ENCODE measurements around the gene TPST1. TPM values are rescaled to one million over a fixed set of nuclear protein-coding genes. Genes with fewer than 3 reads are reported as not detected.

Gene TPST1
- total RNA-seq, 4 donors from 2014 or later, result 1.5 to 28.3 (median 9.7) TPM

DNA sequence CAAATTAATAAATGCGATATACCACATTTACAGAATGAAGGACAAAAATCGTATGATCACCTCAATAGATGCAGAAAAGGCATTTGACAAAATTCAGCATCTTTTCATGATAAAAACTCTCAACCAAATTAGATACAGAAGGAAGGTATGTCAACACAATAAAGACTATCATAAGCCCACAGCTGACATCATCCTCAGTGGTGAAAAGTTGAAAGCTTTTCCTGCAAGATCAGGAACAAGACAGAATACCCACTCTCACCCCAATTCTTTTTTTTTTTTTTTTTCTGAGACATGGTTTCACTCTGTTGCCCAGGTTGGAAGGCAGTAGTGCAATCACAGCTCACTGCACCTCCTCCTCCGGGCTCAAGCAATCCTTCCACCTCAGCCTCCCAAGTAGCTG is 67.2 kb downstream of the TPST1 start:
- Histone ChIP-seq H3K27ac (no peak overlapping the region), H3K4me3 (no peak overlapping the region), H3K9me3 (no peaks in the 10 kb centered on the region), H3K36me3 (no peaks in the 10 kb centered on the region), H3K4me1 (peaks cover 0 to 3% (median 1%) of the 10 kb centered on the region in 4 donors), H3K27me3 (no peaks in the 10 kb centered on the region)
- in situ Hi-C loops (cut with MboI; ENCODE audit: low pct_ligation_motif_present in 1 of 4, low pct_unique_long_range_greater_than_20kb in 1 of 4, low sequenced_read_pairs in 3 of 4) (no loop called here), intact Hi-C loops (cut with DNase I; ENCODE audit: low total_unique reads) (loop anchor here (10.0 kb wide), 1 partner anchor 52 kb away; no protein-coding TSS in a partner anchor)
- 97 to 100% methylated on average over 1 to 3 of the region's 3 CpGs for WGBS, 2 donors (ENCODE audit: low coverage in 1 of 2)
- no peak for DNase-seq
- TF ChIP-seq EP300 (IDR thresholded peaks at IDR 0.05; ENCODE audit: low read depth) (no peak), POLR2AphosphoS5 (IDR thresholded peaks at IDR 0.05) (no peak), POLR2A (IDR thresholded peaks at IDR 0.05) (no peak)
- TF ChIP-seq, protein P1, sequence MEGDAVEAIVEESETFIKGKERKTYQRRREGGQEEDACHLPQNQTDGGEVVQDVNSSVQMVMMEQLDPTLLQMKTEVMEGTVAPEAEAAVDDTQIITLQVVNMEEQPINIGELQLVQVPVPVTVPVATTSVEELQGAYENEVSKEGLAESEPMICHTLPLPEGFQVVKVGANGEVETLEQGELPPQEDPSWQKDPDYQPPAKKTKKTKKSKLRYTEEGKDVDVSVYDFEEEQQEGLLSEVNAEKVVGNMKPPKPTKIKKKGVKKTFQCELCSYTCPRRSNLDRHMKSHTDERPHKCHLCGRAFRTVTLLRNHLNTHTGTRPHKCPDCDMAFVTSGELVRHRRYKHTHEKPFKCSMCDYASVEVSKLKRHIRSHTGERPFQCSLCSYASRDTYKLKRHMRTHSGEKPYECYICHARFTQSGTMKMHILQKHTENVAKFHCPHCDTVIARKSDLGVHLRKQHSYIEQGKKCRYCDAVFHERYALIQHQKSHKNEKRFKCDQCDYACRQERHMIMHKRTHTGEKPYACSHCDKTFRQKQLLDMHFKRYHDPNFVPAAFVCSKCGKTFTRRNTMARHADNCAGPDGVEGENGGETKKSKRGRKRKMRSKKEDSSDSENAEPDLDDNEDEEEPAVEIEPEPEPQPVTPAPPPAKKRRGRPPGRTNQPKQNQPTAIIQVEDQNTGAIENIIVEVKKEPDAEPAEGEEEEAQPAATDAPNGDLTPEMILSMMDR (IDR thresholded peaks at IDR 0.05), result no peak

GRCh38 chr7:66276363-66276762 is 71.2 kb downstream of the TPST1 start:
- DNase-seq, result no peak
- Histone ChIP-seq H3K27ac (no peak overlapping the region), H3K4me1 (no peaks in the 10 kb centered on the region), H3K4me3 (no peak overlapping the region), H3K36me3 (no peaks in the 10 kb centered on the region), H3K27me3 (no peaks in the 10 kb centered on the region), H3K9me3 (no peaks in the 10 kb centered on the region)
- intact Hi-C loops (cut with DNase I; ENCODE audit: low total_unique reads) (loop anchor here (10.0 kb wide), 1 partner anchor 48 kb away; no protein-coding TSS in a partner anchor), in situ Hi-C loops (cut with MboI; ENCODE audit: low pct_ligation_motif_present in 1 of 4, low pct_unique_long_range_greater_than_20kb in 1 of 4, low sequenced_read_pairs in 3 of 4) (no loop called here)
- no peak for TF ChIP-seq POLR2AphosphoS5 (IDR thresholded peaks at IDR 0.05)
- TF ChIP-seq EP300 (IDR thresholded peaks at IDR 0.05; ENCODE audit: low read depth), result no peak
- TF ChIP-seq, protein P1 (IDR thresholded peaks at IDR 0.05), result no peak
- TF ChIP-seq POLR2A (IDR thresholded peaks at IDR 0.05), result no peak
- WGBS, 2 donors (ENCODE audit: low coverage in 1 of 2), result 90 to 91% methylated on average over 3 of the region's 3 CpGs

DNA sequence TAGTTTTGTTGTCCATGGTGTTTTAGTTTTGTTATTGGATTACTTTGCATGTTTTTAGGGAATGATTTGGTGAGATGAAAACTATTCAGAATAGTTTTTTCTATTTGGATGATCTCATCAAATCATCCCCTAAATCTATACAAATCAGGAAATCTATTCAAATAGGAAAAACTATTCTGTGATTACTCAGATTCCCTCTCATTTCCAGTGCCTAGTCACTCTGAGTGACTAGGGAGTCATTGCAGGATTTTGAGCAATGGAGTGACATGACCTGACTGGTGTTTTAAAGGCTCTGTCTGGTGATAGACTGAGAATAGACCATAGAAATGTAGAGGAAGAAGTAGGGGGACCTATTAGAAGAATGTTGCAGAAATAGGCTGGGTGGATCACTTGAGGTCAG is 72.4 kb downstream of the TPST1 start:
- Histone ChIP-seq H3K27ac (no peak overlapping the region), H3K27me3 (no peaks in the 10 kb centered on the region), H3K9me3 (no peaks in the 10 kb centered on the region), H3K36me3 (no peaks in the 10 kb centered on the region), H3K4me3 (no peak overlapping the region), H3K4me1 (peaks cover under 1 to 9% (median 5%) of the 10 kb centered on the region in 4 donors)
- intact Hi-C loops (cut with DNase I; ENCODE audit: low total_unique reads), result loop anchor here (10.0 kb wide), 1 partner anchor 47 kb away; no protein-coding TSS in a partner anchor
- TF ChIP-seq POLR2A (IDR thresholded peaks at IDR 0.05), result no peak
- no peak for TF ChIP-seq POLR2AphosphoS5 (IDR thresholded peaks at IDR 0.05)
- no peak for TF ChIP-seq EP300 (IDR thresholded peaks at IDR 0.05; ENCODE audit: low read depth)
- TF ChIP-seq, protein P1 (IDR thresholded peaks at IDR 0.05), result no peak
- in situ Hi-C loops (cut with MboI; ENCODE audit: low pct_ligation_motif_present in 1 of 4, low pct_unique_long_range_greater_than_20kb in 1 of 4, low sequenced_read_pairs in 3 of 4), result no loop called here
- DNase-seq, result no peak

GRCh38 chr7:66279912-66280311 is 74.8 kb downstream of the TPST1 start:
- no peak for TF ChIP-seq POLR2A (IDR thresholded peaks at IDR 0.05)
- no peak for TF ChIP-seq POLR2AphosphoS5 (IDR thresholded peaks at IDR 0.05)
- TF ChIP-seq, protein P1 (IDR thresholded peaks at IDR 0.05), result no peak
- no peak for TF ChIP-seq EP300 (IDR thresholded peaks at IDR 0.05; ENCODE audit: low read depth)
- H3K4me1 ChIP-seq, result peaks cover 5 to 16% (median 5%) of the 10 kb centered on the region in 4 donors
- no peak for DNase-seq
- H3K36me3 ChIP-seq, result no peaks in the 10 kb centered on the region
- WGBS, 2 donors (ENCODE audit: low coverage in 1 of 2), result 81 to 89% methylated on average over 3 to 7 of the region's 7 CpGs
- no peak overlapping the region for H3K27ac ChIP-seq
- in situ Hi-C loops (cut with MboI; ENCODE audit: low pct_ligation_motif_present in 1 of 4, low pct_unique_long_range_greater_than_20kb in 1 of 4, low sequenced_read_pairs in 3 of 4), result no loop called here
- H3K9me3 ChIP-seq, result no peaks in the 10 kb centered on the region
- intact Hi-C loops (cut with DNase I; ENCODE audit: low total_unique reads), result loop anchor here (10.0 kb wide), 1 partner anchor 45 kb away; no protein-coding TSS in a partner anchor
- H3K27me3 ChIP-seq, result no peaks in the 10 kb centered on the region
- no peak overlapping the region for H3K4me3 ChIP-seq
